HUES64 (cell line): ENCODE data around the gene GPT2.

Experiments used
- H3K27ac ChIP-seq: 2 replicates; pipeline ENCODE4 v1.7.0; 2013; ENCODE audit warnings: low read depth, low read length, inconsistent platforms
- H3K27me3 ChIP-seq: 2 replicates; pipeline ENCODE4 v1.6.1; 2013; ENCODE audit warnings: mild to moderate bottlenecking, low read length; ENCODE audit not compliant: insufficient read depth
- H3K36me3 ChIP-seq: 2 replicates; pipeline ENCODE4 v1.6.1; 2013; ENCODE audit warnings: mild to moderate bottlenecking, low read length; ENCODE audit not compliant: insufficient read depth
- H3K4me1 ChIP-seq: 2 replicates; pipeline ENCODE4 v1.6.1; 2013; ENCODE audit warnings: mild to moderate bottlenecking, low read length, moderate library complexity; ENCODE audit not compliant: insufficient read depth
- H3K4me3 ChIP-seq: 2 replicates; pipeline ENCODE4 v1.5.1; 2013; ENCODE audit warnings: mild to moderate bottlenecking, low read length, moderate library complexity
- H3K9ac ChIP-seq: 2 replicates; pipeline ENCODE4 v1.6.1; 2013; ENCODE audit warnings: mild to moderate bottlenecking, low read depth, low read length
- H3K9me3 ChIP-seq: 2 replicates; pipeline ENCODE4 v1.6.1; 2013; ENCODE audit warnings: low read depth, low read length; ENCODE audit not compliant: insufficient read depth
- WGBS: fragments of 150-250, 120-280 bp; methylation state at CpG from one replicate; pipeline ENCODE4 v1.1.7; 2013; ENCODE audit warnings: missing lambda C conversion rate; 5-methylcytosine and 5-hydroxymethylcytosine counted together

GPT2 gene

DNA sequence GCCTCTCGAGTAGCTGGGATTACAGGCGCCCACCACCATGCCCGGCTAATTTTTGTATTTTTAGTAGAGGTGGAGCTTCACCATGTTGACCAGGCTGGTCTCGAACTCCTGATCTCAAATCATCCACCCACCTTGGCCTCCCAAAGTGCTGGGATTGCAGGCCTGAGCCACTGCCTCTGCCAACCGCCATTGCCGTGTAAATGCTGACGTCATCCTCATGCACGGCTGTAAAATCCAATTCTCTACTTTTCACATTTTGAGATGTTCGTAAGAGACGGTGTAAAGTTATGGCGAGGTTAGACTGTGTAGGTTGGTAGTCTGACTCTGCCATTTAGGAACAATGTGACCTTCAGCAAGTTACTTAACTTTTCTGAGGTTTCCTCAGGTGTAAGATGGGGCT lies 91.0 kb downstream of the GPT2 start:
- H3K27ac ChIP-seq = no peak overlapping the region
- whole genome bisulfite sequencing = 94% methylated on average over 10 of the region's 11 CpGs
- peaks cover 27% of the 10 kb centered on the region for H3K4me1 ChIP-seq
- H3K9ac ChIP-seq = no peak overlapping the region
- H3K4me3 ChIP-seq = no peak overlapping the region
- H3K27me3 ChIP-seq = no peaks in the 10 kb centered on the region
- peaks cover 20% of the 10 kb centered on the region for H3K36me3 ChIP-seq
- H3K9me3 ChIP-seq = no peaks in the 10 kb centered on the region

- H3K27ac ChIP-seq = no peak overlapping the region
- H3K4me1 ChIP-seq = peaks cover 26% of the 10 kb centered on the region
- H3K36me3 ChIP-seq = peaks cover 14% of the 10 kb centered on the region
- no peaks in the 10 kb centered on the region for H3K27me3 ChIP-seq
- H3K4me3 ChIP-seq = no peak overlapping the region
- no peak overlapping the region for H3K9ac ChIP-seq
- no peaks in the 10 kb centered on the region for H3K9me3 ChIP-seq
- WGBS = 85% methylated on average over 4 of the region's 4 CpGs
Measured at GRCh38 chr16:46975908-46976470, 91.8 kb downstream of the GPT2 start.

DNA sequence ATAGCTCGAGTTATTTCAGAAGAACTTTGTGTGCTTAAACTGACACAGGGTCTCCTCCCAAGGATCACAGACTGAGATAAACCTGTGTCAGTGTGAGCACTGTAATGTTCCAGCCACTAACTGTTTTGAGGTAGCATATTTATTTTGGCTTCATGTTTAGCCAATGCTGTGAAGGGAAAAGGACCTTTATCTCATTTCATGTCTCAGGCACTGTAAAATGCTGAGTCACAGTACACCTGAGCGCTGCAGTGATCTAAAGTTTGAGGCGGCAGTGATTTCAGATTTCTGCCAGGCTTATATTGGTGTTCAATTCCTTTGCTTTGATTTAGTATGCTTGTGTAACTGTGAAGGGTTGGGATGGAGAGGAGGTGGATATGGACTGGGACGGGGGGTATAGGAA lies 92.4 kb downstream of the GPT2 start:
- 90% methylated on average over 4 of the region's 4 CpGs for WGBS
- Histone ChIP-seq H3K9ac (no peak overlapping the region), H3K27ac (no peak overlapping the region), H3K27me3 (no peaks in the 10 kb centered on the region), H3K4me1 (peaks cover 20% of the 10 kb centered on the region), H3K9me3 (no peaks in the 10 kb centered on the region), H3K4me3 (no peak overlapping the region), H3K36me3 (peaks cover 8% of the 10 kb centered on the region)
